Brain microvascular endothelial cell (primary cell): ENCODE results near the gene CNKSR3.

Source experiments
- DNase-seq: peaks from one replicate; pipeline ENCODE4 v3.0.0-alpha.2; 2020
- H3K27ac ChIP-seq: fragments of 250-450 bp; sonication (Bioruptor Pico); 2 replicates; pipeline ENCODE4 v1.5.1; 2020; ENCODE audit warnings: mild to moderate bottlenecking, moderate library complexity
- H3K27me3 ChIP-seq: fragments of 250-450 bp; sonication (Bioruptor Pico); replicated peaks from 2 replicates; pipeline ENCODE4 v1.5.1; 2020; ENCODE audit warnings: mild to moderate bottlenecking
- H3K36me3 ChIP-seq: fragments of 250-450 bp; sonication (Bioruptor Pico); replicated peaks from 2 replicates; pipeline ENCODE4 v1.5.1; 2020; ENCODE audit warnings: mild to moderate bottlenecking
- H3K4me3 ChIP-seq: 2 replicates; pipeline ENCODE4 v1.5.1; 2011; ENCODE audit warnings: low read depth, mild to moderate bottlenecking, control low read depth, low read length, moderate library complexity
- in situ Hi-C: cut with HindIII; loops from 2 replicates; pipeline ENCODE4 v1.10.0; 2017; ENCODE audit warnings: low sequenced_read_pairs, low pct_ligation_motif_present
- TF ChIP-seq, protein P1 (sequence below): IDR thresholded peaks from 2 replicates; pipeline ENCODE4 v1.5.1; 2011; ENCODE audit warnings: low read depth, mild to moderate bottlenecking, moderate library complexity, low read length, control low read depth, inconsistent platforms; ENCODE audit errors: missing control alignments

Gene CNKSR3

GRCh38 chr6:154539593-154540269 lies 29.2 kb upstream of the CNKSR3 start:
- Histone ChIP-seq H3K27ac (no peak overlapping the region), H3K27me3 (no peaks in the 10 kb centered on the region), H3K36me3 (no peaks in the 10 kb centered on the region), H3K4me3 (no peak overlapping the region)
- no peak for DNase-seq
- TF ChIP-seq, protein P1, sequence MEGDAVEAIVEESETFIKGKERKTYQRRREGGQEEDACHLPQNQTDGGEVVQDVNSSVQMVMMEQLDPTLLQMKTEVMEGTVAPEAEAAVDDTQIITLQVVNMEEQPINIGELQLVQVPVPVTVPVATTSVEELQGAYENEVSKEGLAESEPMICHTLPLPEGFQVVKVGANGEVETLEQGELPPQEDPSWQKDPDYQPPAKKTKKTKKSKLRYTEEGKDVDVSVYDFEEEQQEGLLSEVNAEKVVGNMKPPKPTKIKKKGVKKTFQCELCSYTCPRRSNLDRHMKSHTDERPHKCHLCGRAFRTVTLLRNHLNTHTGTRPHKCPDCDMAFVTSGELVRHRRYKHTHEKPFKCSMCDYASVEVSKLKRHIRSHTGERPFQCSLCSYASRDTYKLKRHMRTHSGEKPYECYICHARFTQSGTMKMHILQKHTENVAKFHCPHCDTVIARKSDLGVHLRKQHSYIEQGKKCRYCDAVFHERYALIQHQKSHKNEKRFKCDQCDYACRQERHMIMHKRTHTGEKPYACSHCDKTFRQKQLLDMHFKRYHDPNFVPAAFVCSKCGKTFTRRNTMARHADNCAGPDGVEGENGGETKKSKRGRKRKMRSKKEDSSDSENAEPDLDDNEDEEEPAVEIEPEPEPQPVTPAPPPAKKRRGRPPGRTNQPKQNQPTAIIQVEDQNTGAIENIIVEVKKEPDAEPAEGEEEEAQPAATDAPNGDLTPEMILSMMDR, result no peak
- in situ Hi-C loops, result no loop called here

- in situ Hi-C loops, result no loop called here
- DNase-seq, result no peak
- TF ChIP-seq, protein P1, result no peak
- Histone ChIP-seq H3K27ac (no peak overlapping the region), H3K36me3 (no peaks in the 10 kb centered on the region), H3K4me3 (no peak overlapping the region), H3K27me3 (no peaks in the 10 kb centered on the region)
Observed at GRCh38 chr6:154538640-154539191, 28.2 kb upstream of the CNKSR3 start.

- DNase-seq, result no peak
- TF ChIP-seq, protein P1, result no peak
- in situ Hi-C loops, result no loop called here
- no peak overlapping the region for H3K4me3 ChIP-seq
- no peaks in the 10 kb centered on the region for H3K27me3 ChIP-seq
- no peak overlapping the region for H3K27ac ChIP-seq
- no peaks in the 10 kb centered on the region for H3K36me3 ChIP-seq
Observed at GRCh38 chr6:154537511-154538325, 27.2 kb upstream of the CNKSR3 start.

GRCh38 chr6:154536999-154537398 lies 26.5 kb upstream of the CNKSR3 start:
- Histone ChIP-seq H3K36me3 (no peaks in the 10 kb centered on the region), H3K4me3 (no peak overlapping the region), H3K27ac (no peak overlapping the region), H3K27me3 (no peaks in the 10 kb centered on the region)
- in situ Hi-C loops, result no loop called here
- DNase-seq, result no peak
- TF ChIP-seq, protein P1, result no peak

DNA sequence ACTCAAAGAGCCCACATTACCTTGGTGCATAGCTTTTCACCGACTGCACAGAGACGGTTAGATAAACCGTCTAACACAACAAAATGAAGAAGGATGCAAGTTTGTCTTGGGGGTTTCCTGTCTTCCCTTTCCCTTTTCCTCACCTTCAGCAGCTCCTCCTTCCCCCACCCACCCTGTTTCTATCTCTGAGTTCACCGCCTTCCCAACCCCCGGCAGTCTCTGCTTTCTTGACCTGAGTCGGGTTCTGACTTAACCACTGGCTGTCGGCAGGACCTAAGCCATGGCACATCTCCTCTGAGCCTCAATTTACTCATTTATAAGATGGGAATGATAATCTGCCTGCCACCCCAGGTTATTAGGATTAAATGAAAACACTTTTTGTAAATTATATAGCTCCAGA lies 25.8 kb upstream of the CNKSR3 start:
- TF ChIP-seq, protein P1, result no peak
- no peak for DNase-seq
- in situ Hi-C loops, result no loop called here

More for the DNA sequence above, 25.8 kb upstream of the CNKSR3 start:
- no peak overlapping the region for H3K4me3 ChIP-seq
- H3K27me3 ChIP-seq, result no peaks in the 10 kb centered on the region
- no peak overlapping the region for H3K27ac ChIP-seq
- no peaks in the 10 kb centered on the region for H3K36me3 ChIP-seq
